ENCODE data around the gene FHOD3. TPM values are rescaled to one million over a fixed set of nuclear protein-coding genes. Genes with fewer than 3 reads are reported as not detected.

FHOD3 gene
- total RNA-seq, 6 experiments from 2014 or later: 0.44 to 1.2 (median 0.62) TPM

DNA sequence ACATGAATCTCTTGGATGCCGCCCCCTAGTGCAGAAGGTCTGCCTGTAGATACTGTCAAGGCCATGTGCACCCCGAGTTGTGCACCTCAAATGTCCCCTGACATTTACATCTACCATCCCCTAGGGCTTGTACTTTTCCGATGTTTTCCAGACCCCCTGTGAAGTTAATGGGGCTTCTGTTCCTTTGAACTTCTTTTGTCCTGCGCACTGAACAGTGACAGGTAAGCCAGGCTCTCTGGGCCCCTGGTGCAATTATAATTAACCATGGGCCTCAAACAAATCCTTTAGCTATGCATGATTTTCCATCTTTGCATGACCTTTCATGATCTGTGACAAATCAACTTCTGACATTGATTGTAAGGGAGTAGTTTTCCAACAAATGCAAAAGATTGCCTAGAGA lies 158.4 kb downstream of the FHOD3 start:
- intact Hi-C loops (cut with DNase I): no loop called here
- Histone ChIP-seq H3K27ac (no peak overlapping the region), H3K27me3 (no peaks in the 10 kb centered on the region), H3K4me3 (no peak overlapping the region), H3K36me3 (no peaks in the 10 kb centered on the region), H3K4me1 (no peaks in the 10 kb centered on the region), H3K9me3 (no peaks in the 10 kb centered on the region)
- no peak for ATAC-seq
- no peak for DNase-seq
- 81% methylated on average over 4 of the region's 4 CpGs for WGBS (ENCODE audit: insufficient coverage, low coverage, low lambda C conversion rate, missing lambda C conversion rate)
- TF ChIP-seq, protein P1, sequence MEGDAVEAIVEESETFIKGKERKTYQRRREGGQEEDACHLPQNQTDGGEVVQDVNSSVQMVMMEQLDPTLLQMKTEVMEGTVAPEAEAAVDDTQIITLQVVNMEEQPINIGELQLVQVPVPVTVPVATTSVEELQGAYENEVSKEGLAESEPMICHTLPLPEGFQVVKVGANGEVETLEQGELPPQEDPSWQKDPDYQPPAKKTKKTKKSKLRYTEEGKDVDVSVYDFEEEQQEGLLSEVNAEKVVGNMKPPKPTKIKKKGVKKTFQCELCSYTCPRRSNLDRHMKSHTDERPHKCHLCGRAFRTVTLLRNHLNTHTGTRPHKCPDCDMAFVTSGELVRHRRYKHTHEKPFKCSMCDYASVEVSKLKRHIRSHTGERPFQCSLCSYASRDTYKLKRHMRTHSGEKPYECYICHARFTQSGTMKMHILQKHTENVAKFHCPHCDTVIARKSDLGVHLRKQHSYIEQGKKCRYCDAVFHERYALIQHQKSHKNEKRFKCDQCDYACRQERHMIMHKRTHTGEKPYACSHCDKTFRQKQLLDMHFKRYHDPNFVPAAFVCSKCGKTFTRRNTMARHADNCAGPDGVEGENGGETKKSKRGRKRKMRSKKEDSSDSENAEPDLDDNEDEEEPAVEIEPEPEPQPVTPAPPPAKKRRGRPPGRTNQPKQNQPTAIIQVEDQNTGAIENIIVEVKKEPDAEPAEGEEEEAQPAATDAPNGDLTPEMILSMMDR (IDR thresholded peaks at IDR 0.05): no peak
- no peak for TF ChIP-seq POLR2A (IDR thresholded peaks at IDR 0.05)

DNA sequence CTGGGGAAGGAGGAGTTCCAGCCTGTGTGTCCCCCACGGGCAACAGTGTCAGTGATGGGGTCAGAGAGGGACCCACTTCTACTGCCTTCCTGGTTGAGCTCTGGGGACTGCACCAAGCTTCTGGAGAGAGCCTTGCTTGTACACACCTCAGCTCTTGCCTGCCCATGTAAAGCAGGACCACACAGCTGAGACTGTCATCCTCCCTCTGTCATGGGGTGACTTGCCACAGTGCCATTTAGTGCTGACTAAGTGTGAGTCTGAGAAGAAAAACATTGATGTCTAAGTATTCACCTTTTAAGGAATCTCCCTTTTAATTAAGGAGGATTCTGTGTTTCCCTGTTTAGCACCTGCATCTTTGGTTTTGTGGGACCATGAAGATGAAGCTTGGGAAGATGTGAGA lies 159.1 kb downstream of the FHOD3 start:
- Histone ChIP-seq H3K36me3 (no peaks in the 10 kb centered on the region), H3K9me3 (no peaks in the 10 kb centered on the region), H3K27ac (no peak overlapping the region), H3K4me3 (no peak overlapping the region), H3K27me3 (no peaks in the 10 kb centered on the region), H3K4me1 (no peaks in the 10 kb centered on the region)
- DNase-seq: no peak
- TF ChIP-seq, protein P1 (IDR thresholded peaks at IDR 0.05): no peak
- no peak for TF ChIP-seq POLR2A (IDR thresholded peaks at IDR 0.05)
- ATAC-seq: no peak
- intact Hi-C loops (cut with DNase I): no loop called here
- WGBS (ENCODE audit: insufficient coverage, low coverage, low lambda C conversion rate, missing lambda C conversion rate): no CpG with 5 or more reads among the region's 1 CpG

DNA sequence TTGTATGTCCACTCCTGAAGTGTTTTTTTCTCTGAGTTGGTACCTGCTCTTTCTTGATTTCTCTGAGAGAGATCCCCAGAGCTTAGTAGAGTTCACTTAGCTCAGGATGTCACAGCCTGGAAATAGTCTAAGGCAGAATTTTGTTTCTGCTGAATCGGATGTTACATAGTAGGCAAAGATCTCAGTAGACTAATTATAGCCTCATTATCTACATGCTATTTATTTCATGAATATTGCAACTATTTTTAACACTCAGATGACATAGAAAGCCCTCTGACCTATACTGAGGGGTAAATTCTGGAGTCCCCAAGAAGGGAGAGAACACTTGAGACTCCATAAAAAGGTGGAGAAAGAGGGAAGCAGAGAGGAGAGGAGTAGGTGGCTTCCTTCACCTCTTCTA lies 160.2 kb downstream of the FHOD3 start:
- H3K4me1 ChIP-seq: peaks cover 0 to under 1% (median 0%) of the 10 kb centered on the region in 4 donors
- DNase-seq (no peak), ATAC-seq (no peak)
- TF ChIP-seq, protein P1 (IDR thresholded peaks at IDR 0.05): no peak
- no peak for TF ChIP-seq POLR2A (IDR thresholded peaks at IDR 0.05)
- no peaks in the 10 kb centered on the region for H3K9me3 ChIP-seq
- H3K4me3 ChIP-seq: no peak overlapping the region
- intact Hi-C loops (cut with DNase I): no loop called here
- H3K36me3 ChIP-seq: no peaks in the 10 kb centered on the region
- no peak overlapping the region for H3K27ac ChIP-seq
- H3K27me3 ChIP-seq: no peaks in the 10 kb centered on the region
- 69% methylated on average over 1 of the region's 1 CpG for WGBS (ENCODE audit: insufficient coverage, low coverage, low lambda C conversion rate, missing lambda C conversion rate)

DNA sequence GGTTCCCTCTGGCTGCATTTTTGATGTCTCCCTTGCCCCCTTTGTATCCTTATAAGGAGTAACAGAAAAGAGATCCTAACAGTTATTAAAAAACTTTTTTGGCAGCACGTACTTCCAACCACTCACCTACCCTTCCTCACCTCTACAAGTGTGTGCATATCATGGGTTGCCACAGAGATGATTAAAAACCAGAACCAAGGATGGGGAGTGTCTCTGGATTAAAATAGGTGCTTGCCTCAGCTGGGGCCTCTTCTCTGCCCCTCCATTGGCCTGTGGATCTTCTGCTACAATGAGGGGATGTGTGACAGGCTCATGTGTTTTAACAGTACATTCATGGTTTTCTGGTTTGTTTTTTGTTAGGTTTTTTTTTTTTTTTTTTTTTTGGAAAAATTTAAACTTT lies 160.8 kb downstream of the FHOD3 start:
- no peaks in the 10 kb centered on the region for H3K36me3 ChIP-seq
- ATAC-seq (no peak), DNase-seq (no peak)
- peaks cover 0 to 3% (median 0%) of the 10 kb centered on the region in 4 donors for H3K4me1 ChIP-seq
- 64% methylated on average over 1 of the region's 1 CpG for WGBS (ENCODE audit: insufficient coverage, low coverage, low lambda C conversion rate, missing lambda C conversion rate)
- H3K27ac ChIP-seq: no peak overlapping the region
- no peaks in the 10 kb centered on the region for H3K9me3 ChIP-seq
- intact Hi-C loops (cut with DNase I): no loop called here
- no peak for TF ChIP-seq POLR2A (IDR thresholded peaks at IDR 0.05)
- TF ChIP-seq, protein P1 (IDR thresholded peaks at IDR 0.05): no peak
- H3K4me3 ChIP-seq: no peak overlapping the region
- H3K27me3 ChIP-seq: no peaks in the 10 kb centered on the region

DNA sequence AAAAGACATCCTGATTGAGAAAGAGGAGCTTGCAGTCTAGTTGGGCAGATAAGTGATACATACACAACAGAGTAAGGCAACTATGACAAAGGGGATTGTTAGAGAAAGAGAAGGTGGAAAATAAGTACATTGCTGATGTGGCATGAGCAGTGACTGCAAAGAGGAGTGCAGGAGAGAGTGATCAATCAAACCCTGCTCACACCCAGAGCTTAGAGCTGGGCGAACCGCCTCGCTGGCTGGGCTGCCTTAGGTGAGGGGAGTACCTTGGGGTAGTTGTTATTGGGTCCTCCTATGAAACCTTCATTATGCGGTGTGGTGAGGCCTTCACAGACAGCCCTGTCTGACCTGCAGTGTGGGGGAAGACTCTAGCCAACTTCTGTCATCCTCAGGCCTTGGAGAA lies 161.7 kb downstream of the FHOD3 start:
- WGBS (ENCODE audit: insufficient coverage, low coverage, low lambda C conversion rate, missing lambda C conversion rate): 78% methylated on average over 3 of the region's 4 CpGs

More for the DNA sequence above, 161.7 kb downstream of the FHOD3 start:
- Histone ChIP-seq H3K4me3 (no peak overlapping the region), H3K27me3 (no peaks in the 10 kb centered on the region), H3K4me1 (peaks cover 0 to 3% (median 0%) of the 10 kb centered on the region in 4 donors), H3K9me3 (no peaks in the 10 kb centered on the region), H3K27ac (no peak overlapping the region), H3K36me3 (no peaks in the 10 kb centered on the region)
- TF ChIP-seq POLR2A (IDR thresholded peaks at IDR 0.05): no peak
- intact Hi-C loops (cut with DNase I): no loop called here
- ATAC-seq: no peak
- DNase-seq: no peak
